PC-3 (cell line): ENCODE measurements around the gene MTF1. TPM values are rescaled to one million over a fixed set of nuclear protein-coding genes. Genes with fewer than 3 reads are reported as not detected.

Source experiments
- ATAC-seq: fragments of 200-7000 bp; cut with Tn5 transposase; 2 replicates; pipeline ENCODE4 v1.9.1; 2020; ENCODE audit warnings: mild to moderate bottlenecking, moderate library complexity
- BruUV-seq: library from RNA; stranded (reverse); fragments of 400-500 nt; replicated peaks from 2 replicates; lab custom pipeline; 2021; lab: Mats Ljungman, UMichigan
- CTCF ChIA-PET: fragments of 300-600 bp; sonication (Branson Sonifier 250); formaldehyde crosslinking; loops from one replicate; lab custom pipeline; 2022; ENCODE audit warnings: antibody characterized with exemption; lab: Charles Lee
- POLR2A ChIA-PET: fragments of 300-600 bp; sonication (Branson Sonifier 250); formaldehyde crosslinking; loops from one replicate; lab custom pipeline; 2022; ENCODE audit warnings: antibody characterized with exemption; ENCODE audit not compliant: unreplicated experiment; lab: Charles Lee
- DNase-seq: peaks from one replicate; pipeline ENCODE4 v3.0.0-alpha.2; 2015
- H2AFZ ChIP-seq: fragments of 300-600 bp; sonication (generic); 2 replicates; pipeline ENCODE4 v1.6.0; 2016; ENCODE audit warnings: antibody characterized with exemption, low read length
- H3F3A ChIP-seq: fragments of 300-600 bp; sonication (generic); one replicate; pipeline ENCODE4 v1.6.0; 2017; ENCODE audit warnings: antibody characterized with exemption, low read length, control low read depth, mild to moderate bottlenecking; ENCODE audit not compliant: unreplicated experiment
- H3K27ac ChIP-seq: fragments of 300-600 bp; sonication (generic); 2 replicates; pipeline ENCODE4 v1.5.1; 2016; ENCODE audit warnings: mild to moderate bottlenecking, low read length
- H3K27me3 ChIP-seq: fragments of 300-600 bp; sonication (generic); 2 replicates; pipeline ENCODE4 v1.6.1; 2016; ENCODE audit warnings: low read length, mixed read lengths
- H3K36me3 ChIP-seq: fragments of 300-600 bp; sonication (generic); 2 replicates; pipeline ENCODE4 v1.6.1; 2016; ENCODE audit warnings: low read depth, mixed run types, low read length, mixed read lengths
- H3K4me1 ChIP-seq: fragments of 300-600 bp; sonication (generic); 2 replicates; pipeline ENCODE4 v1.5.1; 2016; ENCODE audit warnings: low read length; ENCODE audit not compliant: insufficient read depth
- H3K4me2 ChIP-seq: fragments of 300-600 bp; sonication (generic); 2 replicates; pipeline ENCODE4 v1.6.0; 2016; ENCODE audit warnings: low read length
- H3K4me3 ChIP-seq: fragments of 300-600 bp; sonication (generic); 2 replicates; pipeline ENCODE4 v1.5.1; 2016; ENCODE audit warnings: mild to moderate bottlenecking, low read length, mixed read lengths
- H3K79me2 ChIP-seq: fragments of 300-600 bp; sonication (generic); 2 replicates; pipeline ENCODE4 v1.6.1; 2017; ENCODE audit warnings: low read length, mixed read lengths
- H3K9ac ChIP-seq: fragments of 300-600 bp; sonication (generic); 2 replicates; pipeline ENCODE4 v1.6.0; 2016; ENCODE audit warnings: mild to moderate bottlenecking, low read length
- H3K9me2 ChIP-seq: fragments of 300-600 bp; sonication (generic); replicated peaks from 2 replicates; pipeline ENCODE4 v1.6.1; 2016; ENCODE audit warnings: mixed run types, low read length, mixed read lengths
- H3K9me3 ChIP-seq: fragments of 300-600 bp; sonication (generic); 2 replicates; pipeline ENCODE4 v1.6.1; 2016; ENCODE audit warnings: low read length, mixed read lengths
- H4K20me1 ChIP-seq: fragments of 300-600 bp; sonication (generic); 2 replicates; pipeline ENCODE4 v1.6.1; 2016; ENCODE audit warnings: low read length, mixed read lengths
- EZH2 ChIP-seq: fragments of 300-600 bp; sonication (generic); IDR thresholded peaks from one replicate; pipeline ENCODE4 v1.6.1; 2017; ENCODE audit warnings: antibody characterized with exemption, mild to moderate bottlenecking, low read length; ENCODE audit not compliant: unreplicated experiment
- EZH2phosphoT487 ChIP-seq: fragments of 300-600 bp; sonication (generic); IDR thresholded peaks from 2 replicates; pipeline ENCODE4 v1.6.1; 2018; ENCODE audit warnings: mild to moderate bottlenecking, antibody characterized with exemption, low read length, borderline replicate concordance
- intact Hi-C: fragments of 100-400 bp; cut with micrococcal nuclease; formaldehyde crosslinking; loops from 2 replicates; pipeline ENCODE4 v1.9.0; 2023
- total RNA-seq: library from RNA; depleted of rRNA; stranded (reverse); fragments of >200 nt; gene quantifications from 2 replicates; pipeline ENCODE4 v1.2.3, GENCODE V29; 2014
- TF ChIP-seq, protein P1 (sequence below): fragments of 300-600 bp; sonication (generic); conservative IDR thresholded peaks from 2 replicates; pipeline ENCODE4 v1.5.1; 2017; ENCODE audit warnings: antibody characterized with exemption, low read depth, mild to moderate bottlenecking, low read length

MTF1 gene
- total RNA-seq, 1 experiment from 2014 or later = 5.4 TPM

DNA sequence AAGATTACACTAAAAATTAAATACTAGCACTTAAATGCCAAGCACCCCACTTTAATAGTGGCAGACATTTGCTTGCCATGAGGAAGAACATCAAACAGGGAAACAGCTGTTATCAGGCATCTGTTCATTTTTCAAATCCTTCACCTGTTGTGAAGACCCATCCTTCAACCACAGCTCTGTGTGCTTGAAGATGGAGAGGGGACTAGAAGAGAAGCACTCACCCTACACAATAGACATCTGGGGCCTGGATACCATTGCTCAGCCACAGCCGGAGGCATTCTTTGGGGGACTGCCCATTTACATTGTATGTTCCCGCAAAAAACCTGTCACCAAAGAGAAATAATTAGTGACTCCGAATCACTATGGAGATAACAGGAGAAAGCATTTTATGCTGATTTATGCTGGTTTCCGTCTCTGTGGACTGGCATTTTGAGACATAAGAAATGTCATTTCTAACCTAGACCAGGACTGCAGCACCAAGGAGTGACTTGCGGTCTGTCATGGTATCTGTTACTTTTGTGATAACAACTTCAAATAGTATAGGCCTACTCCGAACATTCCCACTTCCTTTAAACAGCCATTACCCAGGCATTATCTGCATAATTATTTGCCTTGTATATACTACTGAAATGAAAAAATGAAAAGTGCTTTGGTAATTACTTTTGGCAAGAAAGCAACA, 28.8 kb upstream of the MTF1 start:
- no peaks in the 10 kb centered on the region for H3K79me2 ChIP-seq
- H3K27me3 ChIP-seq = no peaks in the 10 kb centered on the region
- no peak overlapping the region for H3K9ac ChIP-seq
- H3F3A ChIP-seq = no peaks in the 10 kb centered on the region
- no peak overlapping the region for H3K4me3 ChIP-seq
- no peaks in the 10 kb centered on the region; the same call in 1 of the 2 replicates for H3K36me3 ChIP-seq
- H2AFZ ChIP-seq = no peak overlapping the region
- no peak overlapping the region for H3K4me2 ChIP-seq
- H3K4me1 ChIP-seq = no peaks in the 10 kb centered on the region; the same call in 1 of the 2 replicates
- TF ChIP-seq, protein P1, sequence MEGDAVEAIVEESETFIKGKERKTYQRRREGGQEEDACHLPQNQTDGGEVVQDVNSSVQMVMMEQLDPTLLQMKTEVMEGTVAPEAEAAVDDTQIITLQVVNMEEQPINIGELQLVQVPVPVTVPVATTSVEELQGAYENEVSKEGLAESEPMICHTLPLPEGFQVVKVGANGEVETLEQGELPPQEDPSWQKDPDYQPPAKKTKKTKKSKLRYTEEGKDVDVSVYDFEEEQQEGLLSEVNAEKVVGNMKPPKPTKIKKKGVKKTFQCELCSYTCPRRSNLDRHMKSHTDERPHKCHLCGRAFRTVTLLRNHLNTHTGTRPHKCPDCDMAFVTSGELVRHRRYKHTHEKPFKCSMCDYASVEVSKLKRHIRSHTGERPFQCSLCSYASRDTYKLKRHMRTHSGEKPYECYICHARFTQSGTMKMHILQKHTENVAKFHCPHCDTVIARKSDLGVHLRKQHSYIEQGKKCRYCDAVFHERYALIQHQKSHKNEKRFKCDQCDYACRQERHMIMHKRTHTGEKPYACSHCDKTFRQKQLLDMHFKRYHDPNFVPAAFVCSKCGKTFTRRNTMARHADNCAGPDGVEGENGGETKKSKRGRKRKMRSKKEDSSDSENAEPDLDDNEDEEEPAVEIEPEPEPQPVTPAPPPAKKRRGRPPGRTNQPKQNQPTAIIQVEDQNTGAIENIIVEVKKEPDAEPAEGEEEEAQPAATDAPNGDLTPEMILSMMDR = no peak
- ATAC-seq = no peak
- ChIA-PET POLR2A (interaction anchor here (0.7 kb wide), 1 partner anchor 17 kb away, joined by 5 read pairs; no protein-coding TSS in a partner anchor), CTCF (no interaction called here)
- H3K27ac ChIP-seq = no peak overlapping the region
- no peaks in the 10 kb centered on the region for H3K9me3 ChIP-seq
- no peaks in the 10 kb centered on the region for H3K9me2 ChIP-seq
- no peaks in the 10 kb centered on the region for H4K20me1 ChIP-seq
- DNase-seq = no peak
- no TSS peak for BruUV-seq
- intact Hi-C loops = no loop called here

DNA sequence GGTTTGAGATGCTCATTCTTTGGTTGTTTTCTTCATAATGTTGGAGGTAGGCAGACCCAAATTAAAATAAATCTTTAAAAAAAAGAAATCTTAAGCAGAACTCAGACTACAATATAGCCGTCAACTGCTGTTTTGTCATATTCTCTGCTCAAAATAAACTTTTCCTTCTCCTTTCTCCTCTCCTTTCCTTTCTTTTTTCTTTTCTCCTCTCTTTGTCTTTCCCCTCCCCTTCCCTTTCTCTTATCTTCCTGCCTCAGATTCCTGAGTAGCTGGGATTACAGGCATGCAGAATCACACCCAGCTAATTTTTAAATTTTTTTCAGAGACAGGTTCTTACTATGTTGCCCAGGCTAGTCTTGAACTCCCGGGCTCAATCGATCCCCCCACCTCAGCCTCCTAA, 24.8 kb upstream of the MTF1 start:
- no peaks in the 10 kb centered on the region for H3F3A ChIP-seq
- intact Hi-C loops = no loop called here
- no peaks in the 10 kb centered on the region for H3K9me3 ChIP-seq
- no TSS peak for BruUV-seq
- CTCF ChIA-PET = no interaction called here
- ATAC-seq (no peak), DNase-seq (no peak)
- H3K36me3 ChIP-seq = no peaks in the 10 kb centered on the region; the same call in 1 of the 2 replicates
- no peaks in the 10 kb centered on the region for H4K20me1 ChIP-seq
- TF ChIP-seq EZH2phosphoT487 (no peak), EZH2 (no peak)
- TF ChIP-seq, protein P1 = no peak
- H3K4me2 ChIP-seq = no peak overlapping the region
- POLR2A ChIA-PET = no interaction called here
- H2AFZ ChIP-seq = no peak overlapping the region
- H3K27ac ChIP-seq = no peak overlapping the region
- H3K4me1 ChIP-seq = no peaks in the 10 kb centered on the region
- H3K9ac ChIP-seq = no peak overlapping the region
- no peaks in the 10 kb centered on the region for H3K27me3 ChIP-seq
- no peaks in the 10 kb centered on the region for H3K79me2 ChIP-seq
- H3K9me2 ChIP-seq = no peaks in the 10 kb centered on the region
- no peak overlapping the region for H3K4me3 ChIP-seq

DNA sequence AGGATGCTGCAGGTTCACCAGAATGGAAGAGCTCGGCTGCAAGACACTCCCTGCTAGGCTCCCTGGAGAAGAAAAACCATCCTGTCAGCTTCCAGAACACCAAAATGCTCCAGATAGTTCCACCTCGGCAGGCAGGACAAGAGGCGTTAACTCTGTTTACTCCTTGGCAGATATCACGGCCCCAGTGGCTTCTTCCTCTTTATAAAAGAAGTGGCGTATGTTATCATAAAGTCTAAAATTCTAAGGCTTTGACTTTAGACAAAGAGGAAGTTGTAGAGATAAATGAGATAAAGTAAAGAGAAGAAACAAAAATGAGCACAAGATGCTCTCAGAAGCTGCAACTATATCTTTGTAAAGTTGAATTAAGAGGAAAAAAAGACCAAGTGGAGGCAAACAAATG, 24.3 kb upstream of the MTF1 start:
- intact Hi-C loops = no loop called here
- POLR2A ChIA-PET = no interaction called here
- no peak overlapping the region for H2AFZ ChIP-seq
- H3K36me3 ChIP-seq = no peaks in the 10 kb centered on the region; the same call in 1 of the 2 replicates
- H3K27me3 ChIP-seq = no peaks in the 10 kb centered on the region
- H3K4me3 ChIP-seq = no peak overlapping the region
- no peak overlapping the region for H3K4me2 ChIP-seq
- H3K9ac ChIP-seq = no peak overlapping the region
- DNase-seq (no peak), ATAC-seq (no peak)
- no peaks in the 10 kb centered on the region for H3K9me2 ChIP-seq
- no peak overlapping the region for H3K27ac ChIP-seq
- no peaks in the 10 kb centered on the region for H3K4me1 ChIP-seq
- no peaks in the 10 kb centered on the region for H3K9me3 ChIP-seq
- TF ChIP-seq EZH2 (no peak), EZH2phosphoT487 (no peak)
- TF ChIP-seq, protein P1 = no peak
- CTCF ChIA-PET = interaction anchor here (0.5 kb wide), 1 partner anchor 34 kb away, joined by 5 read pairs; no protein-coding TSS in a partner anchor
- H3K79me2 ChIP-seq = no peaks in the 10 kb centered on the region
- no peaks in the 10 kb centered on the region for H3F3A ChIP-seq
- no peaks in the 10 kb centered on the region for H4K20me1 ChIP-seq
- no TSS peak for BruUV-seq
